ENCODE results near the gene RPL34. TPM values are rescaled to one million over a fixed set of nuclear protein-coding genes. Genes with fewer than 3 reads are reported as not detected.

RPL34 gene
- total and polyA plus RNA-seq, 2 of the 8 experiments (the other 6 are each of a cell fraction or from before 2014, with no cell fraction given), result 1,430 to 2,987 TPM

DNA sequence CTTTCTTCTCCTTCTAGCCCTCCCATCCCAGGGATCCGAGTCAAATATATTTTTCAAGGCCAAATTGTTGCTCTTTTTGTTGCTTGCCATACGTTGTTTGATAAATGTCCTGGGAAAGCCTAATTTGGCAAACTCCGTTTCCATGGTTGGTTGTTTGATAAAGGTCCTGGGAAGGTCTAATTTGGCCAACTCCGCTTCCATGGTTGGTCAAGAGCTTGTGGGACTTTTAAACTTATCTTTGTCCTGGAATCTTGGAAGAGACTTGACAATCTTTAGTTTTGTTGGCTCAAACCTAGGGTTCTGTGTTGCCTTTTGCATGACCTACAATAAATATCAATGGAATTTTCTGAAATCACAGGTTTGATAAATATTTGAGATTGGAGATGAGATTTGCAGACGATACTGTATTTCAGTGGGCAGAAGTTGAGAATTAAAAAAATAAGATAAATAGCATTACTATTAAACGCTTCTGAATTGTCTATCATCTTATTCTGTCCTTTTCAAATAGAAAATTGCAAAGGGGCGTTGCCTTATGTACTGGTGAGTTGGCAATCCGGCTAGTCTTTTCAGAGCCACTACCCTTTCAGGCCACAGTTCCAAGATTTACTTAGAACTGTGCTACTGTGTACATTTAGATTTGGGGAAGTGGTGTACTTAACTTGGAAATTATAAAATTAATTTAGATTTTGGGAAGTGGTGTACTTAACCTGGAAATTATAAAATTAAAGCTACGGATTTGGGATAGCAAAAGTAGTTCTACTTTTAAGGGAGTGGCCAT lies 30.8 kb downstream of the RPL34 start (continued):
- no peak for TF ChIP-seq E2F6 (IDR thresholded peaks at IDR 0.05)

Data from H1 (cell line).